T-helper 17 cell (primary cell): Measurements from ENCODE around the gene PLEKHD1. TPM values are rescaled to one million over a fixed set of nuclear protein-coding genes. Genes with fewer than 3 reads are reported as not detected.
"Not testable (repeated sequence)": the region's sequence is repeated elsewhere in the genome, so short reads cannot be mapped to it uniquely, and the experiment has no call there.

ENCODE experiments used
- ATAC-seq: fragments of 150-1000 bp; cut with Tn5 transposase; 2 replicates; pipeline ENCODE4 v1.10.0; 2021; ENCODE audit warnings: mild to moderate bottlenecking, moderate library complexity
- DNase-seq, 3 donors: peaks; one replicate each; pipeline versions ENCODE4 v3.0.0 to v3.0.0-alpha.2; 2020 to 2021
- H3K9me3 ChIP-seq: one replicate; pipeline ENCODE4 v1.7.0; 2013; ENCODE audit warnings: low read length, mild to moderate bottlenecking; ENCODE audit not compliant: control insufficient read depth, poor library complexity, severe bottlenecking
- H3K27ac Mint-ChIP-seq: one replicate; pipeline ENCODE4 v1.8.0; 2022; ENCODE audit warnings: mild to moderate bottlenecking, moderate library complexity, mixed read lengths
- H3K27me3 Mint-ChIP-seq: one replicate; pipeline ENCODE4 v1.8.0; 2022; ENCODE audit warnings: mixed read lengths
- H3K36me3 Mint-ChIP-seq: one replicate; pipeline ENCODE4 v1.8.0; 2022; ENCODE audit warnings: low read depth, mixed read lengths
- H3K4me1 Mint-ChIP-seq: one replicate; pipeline ENCODE4 v1.8.0; 2022; ENCODE audit warnings: mild to moderate bottlenecking, mixed read lengths
- H3K4me3 Mint-ChIP-seq: one replicate; pipeline ENCODE4 v1.8.0; 2022; ENCODE audit warnings: mild to moderate bottlenecking, moderate library complexity, mixed read lengths
- total RNA-seq, 4 donors: library from RNA in 2 of 4; stranded (reverse) in 2 of 4; gene quantifications; one replicate each; pipeline ENCODE4 v1.2.3 and lab custom pipeline; 2022 to 2026

Gene PLEKHD1
- total RNA-seq, 2 donors from 2014 or later: 0.70 to 0.99 TPM

DNA sequence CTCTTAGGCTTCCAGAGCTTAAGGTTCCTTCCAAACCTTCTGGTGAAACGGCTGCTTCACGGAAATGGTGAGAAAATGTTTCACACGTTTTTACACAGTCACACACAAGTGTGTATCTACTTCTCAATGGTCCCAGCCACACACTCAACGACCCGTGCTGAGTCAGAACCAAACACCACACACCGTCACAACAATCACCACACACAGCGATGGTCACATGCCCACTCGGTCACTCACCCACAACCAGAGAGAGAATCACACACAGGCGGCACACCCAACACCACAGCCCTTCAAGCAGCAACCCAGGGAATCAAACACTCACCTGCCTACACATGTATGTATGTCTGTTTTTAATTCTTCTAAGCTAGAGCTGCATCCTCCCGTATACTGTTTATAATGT, 12.6 kb upstream of the PLEKHD1 start:
- no peaks in the 10 kb centered on the region for H3K9me3 ChIP-seq
- H3K4me3 Mint-ChIP-seq: no peak overlapping the region
- H3K27ac Mint-ChIP-seq: no peak overlapping the region
- ATAC-seq (no peak), DNase-seq (no peak)
- peaks cover 2% of the 10 kb centered on the region for H3K4me1 Mint-ChIP-seq
- peaks cover 9% of the 10 kb centered on the region for H3K36me3 Mint-ChIP-seq
- peaks cover 4% of the 10 kb centered on the region for H3K27me3 Mint-ChIP-seq

DNA sequence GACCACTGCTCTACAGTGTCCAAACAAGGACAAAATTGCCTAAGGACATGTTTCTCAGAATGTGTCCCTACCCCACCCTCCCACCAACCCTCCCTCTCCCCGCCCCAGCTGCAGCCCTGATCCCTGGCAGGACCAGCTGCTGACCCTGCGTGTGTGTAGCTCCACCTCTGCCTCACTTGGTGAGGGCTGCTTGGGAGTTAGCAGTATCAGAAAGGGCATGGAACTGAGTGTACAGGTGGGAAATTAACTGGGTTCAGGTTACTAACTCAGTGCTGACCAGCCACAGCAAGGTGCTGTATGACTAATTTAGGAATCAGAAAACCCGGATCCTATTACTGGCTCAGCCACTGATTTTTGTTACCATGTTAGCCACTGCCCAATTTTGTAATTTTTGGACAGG, 11.3 kb upstream of the PLEKHD1 start:
- no peak for DNase-seq
- no peak overlapping the region for H3K27ac Mint-ChIP-seq
- H3K4me3 Mint-ChIP-seq: no peak overlapping the region
- no peaks in the 10 kb centered on the region for H3K4me1 Mint-ChIP-seq
- H3K27me3 Mint-ChIP-seq: peaks cover 4% of the 10 kb centered on the region
- H3K36me3 Mint-ChIP-seq: peaks cover 9% of the 10 kb centered on the region
- no peak for ATAC-seq
- no peaks in the 10 kb centered on the region for H3K9me3 ChIP-seq

DNA sequence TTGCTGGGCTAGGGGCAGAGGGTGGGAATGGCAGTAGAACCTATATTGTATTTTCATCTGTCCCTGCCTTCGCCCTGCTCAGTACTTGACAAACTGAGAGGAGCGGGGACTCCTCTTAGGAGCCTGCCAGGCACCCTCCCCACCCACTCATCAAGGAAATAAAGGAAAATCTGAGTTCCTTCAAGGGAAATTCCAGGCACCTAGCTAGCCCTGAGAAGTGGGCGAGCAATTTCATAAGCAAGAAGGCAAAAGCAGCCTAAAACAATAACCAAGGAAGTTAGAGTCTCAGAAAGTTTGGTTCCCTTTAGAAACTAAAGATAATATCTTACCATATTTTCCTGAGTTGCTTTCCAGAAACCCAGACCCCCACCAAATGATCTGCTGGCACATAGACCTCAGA, 10.6 kb upstream of the PLEKHD1 start:
- ATAC-seq: no peak
- no peak overlapping the region for H3K4me3 Mint-ChIP-seq
- no peak overlapping the region for H3K27ac Mint-ChIP-seq
- H3K9me3 ChIP-seq: no peaks in the 10 kb centered on the region
- peaks cover 8% of the 10 kb centered on the region for H3K36me3 Mint-ChIP-seq
- H3K27me3 Mint-ChIP-seq: peaks cover 4% of the 10 kb centered on the region
- no peaks in the 10 kb centered on the region for H3K4me1 Mint-ChIP-seq
- no peak for DNase-seq

DNA sequence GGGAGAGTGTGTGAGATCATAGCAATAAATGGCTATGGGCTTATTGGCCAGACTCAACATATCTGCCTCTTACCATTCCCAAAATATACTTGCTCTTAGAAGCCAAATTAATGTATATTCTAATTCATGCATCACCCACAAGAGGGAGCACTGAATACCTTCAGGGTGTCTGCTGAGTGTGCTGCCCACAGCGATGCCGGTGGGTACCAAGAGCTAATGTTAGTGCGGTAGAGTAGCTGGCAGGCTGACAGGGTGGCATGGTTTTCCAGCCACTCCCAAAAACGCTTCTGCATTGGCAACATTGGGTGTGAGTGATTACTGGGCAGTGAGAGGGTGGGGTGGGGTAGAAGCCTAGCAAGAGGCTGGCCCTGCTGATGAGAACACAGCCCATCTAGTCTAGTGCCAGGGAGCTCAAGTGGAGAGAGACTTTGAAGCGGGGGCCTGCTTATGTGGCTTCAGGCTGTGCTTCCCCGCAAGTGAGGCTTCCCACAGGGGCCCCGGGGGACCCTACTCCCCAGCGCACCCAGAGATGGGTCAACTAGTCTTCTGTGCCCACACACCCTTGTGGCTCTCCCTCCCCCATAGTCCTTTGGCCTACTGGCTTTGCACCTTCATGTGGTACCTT, 9.2 kb upstream of the PLEKHD1 start:
- peaks cover 11% of the 10 kb centered on the region for H3K27me3 Mint-ChIP-seq
- ATAC-seq (no peak), DNase-seq (no peak)
- peaks cover 8% of the 10 kb centered on the region for H3K36me3 Mint-ChIP-seq
- H3K9me3 ChIP-seq: no peaks in the 10 kb centered on the region
- H3K27ac Mint-ChIP-seq: no peak overlapping the region
- no peaks in the 10 kb centered on the region for H3K4me1 Mint-ChIP-seq
- H3K4me3 Mint-ChIP-seq: no peak overlapping the region

DNA sequence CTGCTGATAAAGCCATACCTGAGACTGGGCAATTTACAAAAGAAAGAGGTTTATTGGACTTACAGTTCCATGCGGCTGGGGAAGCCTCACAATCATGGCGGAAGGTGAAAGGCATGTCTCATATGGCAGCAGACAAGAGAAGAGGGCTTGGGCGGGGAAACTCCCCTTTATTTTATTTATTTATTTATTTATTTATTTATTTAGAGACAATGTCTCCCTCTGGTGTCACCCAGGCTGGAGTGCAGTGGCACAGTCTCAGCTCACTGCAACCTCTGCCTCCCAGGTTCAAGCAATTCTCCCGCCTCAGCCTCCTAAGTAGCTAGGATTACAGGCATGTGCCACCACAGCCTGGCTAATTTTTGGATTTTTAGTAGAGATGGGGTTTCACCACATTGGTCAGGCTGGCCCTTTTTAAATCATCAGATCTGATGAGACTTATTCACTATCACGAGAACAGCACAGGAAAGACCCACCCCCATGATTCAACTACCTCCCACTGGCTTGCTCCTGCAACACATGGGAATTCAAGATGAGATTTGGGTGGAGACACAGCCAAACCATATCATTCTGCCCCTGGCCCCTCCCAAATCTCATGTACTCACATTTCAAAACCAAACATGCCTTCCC, 7.6 kb upstream of the PLEKHD1 start:
- H3K9me3 ChIP-seq, ATAC-seq, H3K4me1 Mint-ChIP-seq, H3K36me3 Mint-ChIP-seq, H3K27ac Mint-ChIP-seq, H3K4me3 Mint-ChIP-seq, DNase-seq: not testable (repeated sequence)
- peaks cover 16% of the 10 kb centered on the region for H3K27me3 Mint-ChIP-seq

DNA sequence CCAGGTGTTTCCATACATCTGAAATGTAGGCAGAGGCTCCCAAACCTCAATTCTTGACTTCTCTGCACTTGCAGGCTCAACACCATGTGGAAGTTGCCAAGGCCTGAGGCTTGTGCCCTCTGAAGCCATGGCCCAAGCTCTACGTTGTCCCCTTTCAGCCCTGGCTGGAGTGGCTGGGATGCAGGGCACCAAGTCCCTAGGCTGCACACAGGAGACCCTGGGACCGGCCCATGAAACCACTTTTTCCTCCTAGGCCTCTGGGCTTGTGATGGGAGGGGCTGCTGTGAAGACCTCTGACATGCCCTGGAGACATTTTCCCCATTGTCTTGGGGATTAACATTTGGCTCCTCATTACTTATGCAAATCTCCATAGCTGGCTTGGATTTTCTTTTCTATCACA, 6.5 kb upstream of the PLEKHD1 start:
- ATAC-seq, H3K36me3 Mint-ChIP-seq, H3K27ac Mint-ChIP-seq, DNase-seq, H3K9me3 ChIP-seq, H3K4me1 Mint-ChIP-seq, H3K4me3 Mint-ChIP-seq: not testable (repeated sequence)
- peaks cover 27% of the 10 kb centered on the region for H3K27me3 Mint-ChIP-seq

DNA sequence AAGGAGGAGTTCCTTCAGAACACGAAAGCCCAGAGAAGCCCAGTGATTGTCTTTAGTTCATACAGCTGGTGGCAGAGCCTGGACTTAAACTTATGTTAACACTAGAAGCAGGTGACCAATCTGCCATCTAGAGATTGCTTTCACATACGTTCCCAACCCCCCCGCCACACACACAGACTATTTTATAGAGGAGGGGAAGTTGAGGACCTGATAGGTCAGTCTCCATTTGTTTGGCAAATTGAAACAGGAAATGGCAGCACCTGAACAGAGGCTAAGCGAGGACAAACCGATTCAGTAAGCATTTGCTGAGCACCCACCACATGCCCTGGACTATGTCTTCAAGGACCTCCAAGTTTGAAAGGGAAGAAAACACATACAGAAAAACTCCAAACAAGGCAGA, 4.8 kb upstream of the PLEKHD1 start:
- ATAC-seq (no peak), DNase-seq (no peak)
- Mint-ChIP-seq H3K27ac (peak overlapping the region; percentile 6), H3K36me3 (peaks cover 7% of the 10 kb centered on the region), H3K27me3 (peaks cover 37% of the 10 kb centered on the region), H3K4me3 (no peak overlapping the region), H3K4me1 (peaks cover 2% of the 10 kb centered on the region)
- no peaks in the 10 kb centered on the region for H3K9me3 ChIP-seq

DNA sequence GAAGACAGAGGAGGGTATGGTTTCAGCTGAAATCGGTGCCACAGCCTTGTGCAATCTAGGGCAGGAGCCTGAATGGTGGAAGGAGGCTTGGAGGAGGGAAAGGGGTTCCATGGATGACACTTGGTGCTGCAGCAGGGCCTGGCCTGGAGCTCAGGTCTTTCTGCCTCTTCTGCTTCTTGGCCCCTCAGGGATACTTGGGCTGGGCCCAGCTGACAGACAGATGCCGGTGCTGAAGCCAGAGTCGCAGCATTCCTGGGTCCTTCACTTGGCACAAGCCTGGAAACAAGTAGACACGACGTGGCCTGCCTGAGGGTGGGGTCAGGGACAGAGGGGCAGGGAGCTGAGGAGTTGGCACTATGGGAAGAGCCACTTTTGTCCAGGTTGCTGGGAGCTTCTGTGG, 4.4 kb upstream of the PLEKHD1 start:
- DNase-seq (no peak), ATAC-seq (no peak)
- Mint-ChIP-seq H3K36me3 (peaks cover 7% of the 10 kb centered on the region), H3K4me1 (peaks cover 2% of the 10 kb centered on the region), H3K4me3 (no peak overlapping the region), H3K27me3 (peaks cover 37% of the 10 kb centered on the region), H3K27ac (peak overlapping the region; percentile 6)
- H3K9me3 ChIP-seq: no peaks in the 10 kb centered on the region

DNA sequence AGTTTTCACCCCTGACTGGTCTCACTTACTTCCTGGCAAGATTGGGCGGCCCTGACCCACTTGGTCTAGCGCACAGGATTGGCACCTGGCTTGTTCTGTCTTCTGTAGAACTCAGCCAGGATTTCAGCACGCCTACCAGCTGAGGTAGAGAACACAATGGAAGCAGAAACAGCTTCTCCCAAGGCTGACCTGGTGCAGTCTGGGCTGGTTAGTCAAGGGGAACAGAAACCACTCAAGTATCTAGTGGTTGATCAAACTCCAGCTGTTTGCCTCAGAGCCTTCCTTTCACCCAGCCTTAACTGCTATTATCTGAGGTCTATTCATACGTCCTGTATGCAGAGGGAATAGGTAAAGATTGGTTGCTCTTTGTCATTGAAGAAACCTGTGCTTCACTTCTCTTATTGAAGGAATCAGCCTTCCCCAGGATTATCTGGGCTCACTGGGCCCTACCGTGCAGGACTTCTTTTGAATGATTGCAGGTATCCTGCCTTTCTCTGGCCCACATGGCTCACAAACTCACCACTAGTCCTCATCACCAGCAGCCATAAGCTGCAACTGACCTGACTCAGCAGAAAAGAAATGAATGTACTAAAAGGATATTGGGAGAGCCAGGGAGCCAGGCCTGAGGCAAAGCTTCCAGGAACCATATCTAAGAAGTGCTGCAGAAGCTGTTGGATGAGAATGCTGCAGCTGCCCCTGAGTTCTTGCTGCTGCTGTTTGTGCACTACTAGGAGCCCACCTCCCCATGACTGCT, 2.5 kb upstream of the PLEKHD1 start:
- H3K27me3 Mint-ChIP-seq: peaks cover 51% of the 10 kb centered on the region
- H3K27ac Mint-ChIP-seq: no peak overlapping the region
- no peak for ATAC-seq
- H3K4me3 Mint-ChIP-seq: no peak overlapping the region
- no peaks in the 10 kb centered on the region for H3K9me3 ChIP-seq
- peaks cover 2% of the 10 kb centered on the region for H3K4me1 Mint-ChIP-seq
- H3K36me3 Mint-ChIP-seq: peaks cover 4% of the 10 kb centered on the region
- no peak for DNase-seq

DNA sequence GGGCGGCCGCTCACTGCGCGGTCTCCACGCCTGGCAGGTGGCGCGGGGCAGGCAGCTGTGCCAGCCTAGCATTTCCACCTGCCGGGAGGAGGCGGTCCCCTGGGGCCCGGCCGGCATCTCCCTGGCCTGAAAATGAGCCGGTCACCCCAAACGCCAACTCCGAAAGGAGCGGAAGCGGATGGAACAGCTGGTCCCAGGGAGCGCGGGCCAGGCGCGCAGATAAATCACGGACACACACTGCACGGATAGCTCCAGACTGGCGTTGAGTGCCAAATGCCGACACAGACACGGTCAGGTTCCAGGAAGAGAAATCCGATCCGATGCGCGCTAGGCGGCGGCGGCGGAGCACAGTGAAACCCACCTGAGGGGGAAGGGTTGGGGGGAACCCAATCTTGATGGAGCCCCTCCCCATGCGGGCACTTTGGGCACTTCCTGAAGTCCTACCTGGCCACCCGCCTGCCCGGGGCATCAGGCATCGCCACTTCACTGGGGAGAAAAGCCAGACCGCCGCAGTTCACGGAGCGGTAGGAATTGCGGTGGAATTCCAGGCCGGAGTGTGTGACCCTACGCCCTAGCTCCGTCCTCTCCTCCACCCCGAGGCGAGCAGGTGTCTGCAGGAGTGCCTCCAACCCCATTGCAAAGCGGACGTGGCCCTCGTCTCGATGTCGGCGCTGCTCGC, 624 bp upstream of the PLEKHD1 start:
- no peak for ATAC-seq
- no peak overlapping the region for H3K27ac Mint-ChIP-seq
- H3K36me3 Mint-ChIP-seq: peaks cover 4% of the 10 kb centered on the region
- no peak overlapping the region for H3K4me3 Mint-ChIP-seq
- DNase-seq: no peak
- no peaks in the 10 kb centered on the region for H3K9me3 ChIP-seq
- peaks cover 66% of the 10 kb centered on the region for H3K27me3 Mint-ChIP-seq
- peaks cover 2% of the 10 kb centered on the region for H3K4me1 Mint-ChIP-seq

DNA sequence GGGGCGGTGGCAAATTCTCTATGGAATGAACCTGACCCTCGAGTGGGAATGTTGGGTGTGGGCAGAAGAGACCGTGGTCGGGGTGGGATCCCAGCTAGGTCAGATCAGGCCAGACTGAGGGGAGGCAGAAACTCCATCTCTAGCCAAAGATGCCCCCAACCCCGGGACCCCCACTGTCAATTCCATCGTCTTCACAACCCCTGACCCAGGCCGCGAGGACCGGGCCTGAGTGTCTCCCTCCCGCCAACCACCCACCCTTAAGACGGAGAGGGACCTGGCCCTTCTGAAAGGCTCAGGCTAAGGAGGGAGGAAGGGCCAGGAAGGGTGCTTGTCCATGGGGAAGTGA, 760 bp downstream of the PLEKHD1 start:
- peaks cover 63% of the 10 kb centered on the region for H3K27me3 Mint-ChIP-seq
- no peak overlapping the region for H3K27ac Mint-ChIP-seq
- no peak for ATAC-seq
- no peaks in the 10 kb centered on the region for H3K9me3 ChIP-seq
- no peak for DNase-seq
- H3K4me3 Mint-ChIP-seq: no peak overlapping the region
- H3K4me1 Mint-ChIP-seq: peaks cover 2% of the 10 kb centered on the region
- H3K36me3 Mint-ChIP-seq: peaks cover 4% of the 10 kb centered on the region

DNA sequence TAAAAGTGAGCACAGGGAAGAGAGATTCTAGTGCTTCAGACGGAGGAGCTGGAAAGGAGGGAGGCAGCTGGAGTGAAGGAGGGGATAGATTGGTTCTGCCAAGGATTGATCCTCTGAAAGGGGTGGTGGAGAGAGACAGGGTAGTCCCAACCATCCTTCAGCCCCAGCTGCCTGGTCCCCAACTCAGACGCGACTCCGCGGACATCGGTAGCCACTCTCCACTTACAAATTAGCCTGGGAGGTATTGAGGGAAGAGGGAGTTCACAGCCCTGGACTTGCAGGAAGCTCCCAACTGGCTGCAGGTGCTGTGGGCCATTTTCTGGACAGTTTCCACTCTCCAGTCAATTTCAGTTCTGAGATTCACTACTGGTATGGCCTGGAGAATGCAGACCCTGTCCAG, 1.2 kb downstream of the PLEKHD1 start:
- DNase-seq: no peak
- H3K36me3 Mint-ChIP-seq: peaks cover 4% of the 10 kb centered on the region
- no peak for ATAC-seq

DNA sequence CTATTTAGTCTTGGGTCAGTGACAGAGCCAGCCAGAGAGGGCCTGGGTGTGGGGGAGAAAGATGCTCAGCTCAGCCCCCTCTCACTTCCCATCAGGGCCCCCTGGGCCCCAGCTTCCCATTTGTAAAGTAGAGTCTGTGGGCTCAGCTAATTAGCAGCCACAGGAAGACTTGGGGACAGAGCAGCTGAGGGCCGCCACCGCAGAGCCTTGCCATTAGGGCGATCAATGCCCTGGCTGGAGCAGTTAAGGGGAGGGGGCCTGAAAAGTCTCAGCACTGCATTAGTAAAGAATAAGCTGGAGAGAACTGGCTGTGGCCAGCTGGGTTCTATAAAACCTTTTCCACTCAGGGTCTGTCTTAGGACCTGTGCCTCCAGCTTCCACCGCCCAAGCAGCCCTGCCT, 2.7 kb downstream of the PLEKHD1 start:
- peaks cover 4% of the 10 kb centered on the region for H3K36me3 Mint-ChIP-seq
- H3K27ac Mint-ChIP-seq: no peak overlapping the region
- no peak overlapping the region for H3K4me3 Mint-ChIP-seq
- H3K27me3 Mint-ChIP-seq: peaks cover 55% of the 10 kb centered on the region
- ATAC-seq (no peak), DNase-seq (no peak)
- peaks cover 2% of the 10 kb centered on the region for H3K4me1 Mint-ChIP-seq
- no peaks in the 10 kb centered on the region for H3K9me3 ChIP-seq

More for the DNA sequence above, 1.2 kb downstream of the PLEKHD1 start:
- Mint-ChIP-seq H3K27me3 (peaks cover 63% of the 10 kb centered on the region), H3K4me1 (peaks cover 2% of the 10 kb centered on the region), H3K27ac (no peak overlapping the region), H3K4me3 (no peak overlapping the region)
- no peaks in the 10 kb centered on the region for H3K9me3 ChIP-seq
